PC-3 (cell line): ENCODE data around the gene MMP26. TPM values are rescaled to one million over a fixed set of nuclear protein-coding genes. Genes with fewer than 3 reads are reported as not detected.

Experiments
- ATAC-seq: fragments of 200-7000 bp; cut with Tn5 transposase; 2 replicates; pipeline ENCODE4 v1.9.1; 2020; ENCODE audit warnings: mild to moderate bottlenecking, moderate library complexity
- BruUV-seq: library from RNA; stranded (reverse); fragments of 400-500 nt; replicated peaks from 2 replicates; lab custom pipeline; 2021; lab: Mats Ljungman, UMichigan
- CTCF ChIA-PET: fragments of 300-600 bp; sonication (Branson Sonifier 250); formaldehyde crosslinking; loops from one replicate; lab custom pipeline; 2022; ENCODE audit warnings: antibody characterized with exemption; lab: Charles Lee
- POLR2A ChIA-PET: fragments of 300-600 bp; sonication (Branson Sonifier 250); formaldehyde crosslinking; loops from one replicate; lab custom pipeline; 2022; ENCODE audit warnings: antibody characterized with exemption; ENCODE audit not compliant: unreplicated experiment; lab: Charles Lee
- DNase-seq: peaks from one replicate; pipeline ENCODE4 v3.0.0-alpha.2; 2015
- H2AFZ ChIP-seq: fragments of 300-600 bp; sonication (generic); 2 replicates; pipeline ENCODE4 v1.6.0; 2016; ENCODE audit warnings: antibody characterized with exemption, low read length
- H3F3A ChIP-seq: fragments of 300-600 bp; sonication (generic); one replicate; pipeline ENCODE4 v1.6.0; 2017; ENCODE audit warnings: antibody characterized with exemption, low read length, control low read depth, mild to moderate bottlenecking; ENCODE audit not compliant: unreplicated experiment
- H3K27ac ChIP-seq: fragments of 300-600 bp; sonication (generic); 2 replicates; pipeline ENCODE4 v1.5.1; 2016; ENCODE audit warnings: mild to moderate bottlenecking, low read length
- H3K27me3 ChIP-seq: fragments of 300-600 bp; sonication (generic); 2 replicates; pipeline ENCODE4 v1.6.1; 2016; ENCODE audit warnings: low read length, mixed read lengths
- H3K36me3 ChIP-seq: fragments of 300-600 bp; sonication (generic); 2 replicates; pipeline ENCODE4 v1.6.1; 2016; ENCODE audit warnings: low read depth, mixed run types, low read length, mixed read lengths
- H3K4me1 ChIP-seq: fragments of 300-600 bp; sonication (generic); 2 replicates; pipeline ENCODE4 v1.5.1; 2016; ENCODE audit warnings: low read length; ENCODE audit not compliant: insufficient read depth
- H3K4me2 ChIP-seq: fragments of 300-600 bp; sonication (generic); 2 replicates; pipeline ENCODE4 v1.6.0; 2016; ENCODE audit warnings: low read length
- H3K4me3 ChIP-seq: fragments of 300-600 bp; sonication (generic); 2 replicates; pipeline ENCODE4 v1.5.1; 2016; ENCODE audit warnings: mild to moderate bottlenecking, low read length, mixed read lengths
- H3K79me2 ChIP-seq: fragments of 300-600 bp; sonication (generic); 2 replicates; pipeline ENCODE4 v1.6.1; 2017; ENCODE audit warnings: low read length, mixed read lengths
- H3K9ac ChIP-seq: fragments of 300-600 bp; sonication (generic); 2 replicates; pipeline ENCODE4 v1.6.0; 2016; ENCODE audit warnings: mild to moderate bottlenecking, low read length
- H3K9me2 ChIP-seq: fragments of 300-600 bp; sonication (generic); replicated peaks from 2 replicates; pipeline ENCODE4 v1.6.1; 2016; ENCODE audit warnings: mixed run types, low read length, mixed read lengths
- H3K9me3 ChIP-seq: fragments of 300-600 bp; sonication (generic); 2 replicates; pipeline ENCODE4 v1.6.1; 2016; ENCODE audit warnings: low read length, mixed read lengths
- H4K20me1 ChIP-seq: fragments of 300-600 bp; sonication (generic); 2 replicates; pipeline ENCODE4 v1.6.1; 2016; ENCODE audit warnings: low read length, mixed read lengths
- EZH2 ChIP-seq: fragments of 300-600 bp; sonication (generic); IDR thresholded peaks from one replicate; pipeline ENCODE4 v1.6.1; 2017; ENCODE audit warnings: antibody characterized with exemption, mild to moderate bottlenecking, low read length; ENCODE audit not compliant: unreplicated experiment
- EZH2phosphoT487 ChIP-seq: fragments of 300-600 bp; sonication (generic); IDR thresholded peaks from 2 replicates; pipeline ENCODE4 v1.6.1; 2018; ENCODE audit warnings: mild to moderate bottlenecking, antibody characterized with exemption, low read length, borderline replicate concordance
- intact Hi-C: fragments of 100-400 bp; cut with micrococcal nuclease; formaldehyde crosslinking; loops from 2 replicates; pipeline ENCODE4 v1.9.0; 2023
- total RNA-seq: library from RNA; depleted of rRNA; stranded (reverse); fragments of >200 nt; gene quantifications from 2 replicates; pipeline ENCODE4 v1.2.3, GENCODE V29; 2014
- TF ChIP-seq, protein P1 (sequence below): fragments of 300-600 bp; sonication (generic); conservative IDR thresholded peaks from 2 replicates; pipeline ENCODE4 v1.5.1; 2017; ENCODE audit warnings: antibody characterized with exemption, low read depth, mild to moderate bottlenecking, low read length

MMP26 gene
- total RNA-seq, 1 experiment from 2014 or later, result not detected

DNA sequence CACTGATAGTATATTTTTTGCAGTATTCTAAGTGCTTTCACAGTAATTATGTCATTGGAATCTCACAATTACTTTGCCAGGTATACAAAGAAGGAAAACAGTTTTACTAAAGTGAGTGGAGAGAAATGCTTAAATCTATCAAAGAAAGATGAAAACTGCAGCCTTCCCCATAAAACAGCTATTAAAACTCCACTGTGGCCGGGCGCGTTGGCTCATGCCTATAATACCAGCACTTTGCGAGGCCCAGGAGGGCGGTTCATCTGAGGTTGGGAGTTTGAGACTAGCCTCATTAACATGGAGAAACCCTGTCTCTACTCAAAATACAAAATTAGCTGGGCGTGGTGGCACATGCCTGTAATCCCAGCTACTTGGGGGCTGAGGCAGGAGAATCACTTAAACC, 41.7 kb upstream of the MMP26 start:
- Histone ChIP-seq H3K4me2 (no peak overlapping the region), H3K27me3 (peaks cover 12% of the 10 kb centered on the region), H3F3A (no peaks in the 10 kb centered on the region), H3K9me3 (no peaks in the 10 kb centered on the region), H3K36me3 (no peaks in the 10 kb centered on the region), H3K9me2 (no peaks in the 10 kb centered on the region), H3K4me1 (no peaks in the 10 kb centered on the region), H3K4me3 (no peak overlapping the region), H2AFZ (no peak overlapping the region), H3K79me2 (no peaks in the 10 kb centered on the region), H3K9ac (no peak overlapping the region), H3K27ac (no peak overlapping the region), H4K20me1 (no peaks in the 10 kb centered on the region)
- intact Hi-C loops, result no loop called here
- CTCF ChIA-PET, result no interaction called here
- no TSS peak for BruUV-seq
- no peak for DNase-seq
- POLR2A ChIA-PET, result no interaction called here
- ATAC-seq, result no peak
- TF ChIP-seq EZH2phosphoT487 (no peak), EZH2 (no peak)
- TF ChIP-seq, protein P1, sequence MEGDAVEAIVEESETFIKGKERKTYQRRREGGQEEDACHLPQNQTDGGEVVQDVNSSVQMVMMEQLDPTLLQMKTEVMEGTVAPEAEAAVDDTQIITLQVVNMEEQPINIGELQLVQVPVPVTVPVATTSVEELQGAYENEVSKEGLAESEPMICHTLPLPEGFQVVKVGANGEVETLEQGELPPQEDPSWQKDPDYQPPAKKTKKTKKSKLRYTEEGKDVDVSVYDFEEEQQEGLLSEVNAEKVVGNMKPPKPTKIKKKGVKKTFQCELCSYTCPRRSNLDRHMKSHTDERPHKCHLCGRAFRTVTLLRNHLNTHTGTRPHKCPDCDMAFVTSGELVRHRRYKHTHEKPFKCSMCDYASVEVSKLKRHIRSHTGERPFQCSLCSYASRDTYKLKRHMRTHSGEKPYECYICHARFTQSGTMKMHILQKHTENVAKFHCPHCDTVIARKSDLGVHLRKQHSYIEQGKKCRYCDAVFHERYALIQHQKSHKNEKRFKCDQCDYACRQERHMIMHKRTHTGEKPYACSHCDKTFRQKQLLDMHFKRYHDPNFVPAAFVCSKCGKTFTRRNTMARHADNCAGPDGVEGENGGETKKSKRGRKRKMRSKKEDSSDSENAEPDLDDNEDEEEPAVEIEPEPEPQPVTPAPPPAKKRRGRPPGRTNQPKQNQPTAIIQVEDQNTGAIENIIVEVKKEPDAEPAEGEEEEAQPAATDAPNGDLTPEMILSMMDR, result no peak

DNA sequence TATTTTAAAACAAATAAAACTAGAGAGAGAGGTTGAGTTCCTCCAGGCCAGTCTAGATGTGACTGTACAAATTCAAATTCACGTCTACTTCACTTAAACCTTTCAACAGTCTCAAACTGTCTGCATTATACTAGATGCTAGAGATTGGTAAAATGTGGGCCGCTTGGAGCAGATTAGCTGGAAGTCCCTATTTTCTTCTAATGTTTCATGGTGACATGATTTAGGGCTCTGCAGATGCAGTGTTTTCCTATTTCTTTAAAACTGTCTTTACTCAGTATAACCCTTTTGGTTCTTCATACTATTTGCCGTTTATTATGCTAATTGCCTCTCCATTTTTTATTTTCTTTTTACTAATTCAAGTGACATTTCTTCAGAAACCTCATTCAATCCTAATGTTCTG, 40.4 kb upstream of the MMP26 start:
- no peaks in the 10 kb centered on the region for H3K36me3 ChIP-seq
- H3K27ac ChIP-seq, result no peak overlapping the region
- ChIA-PET POLR2A (no interaction called here), CTCF (no interaction called here)
- no peaks in the 10 kb centered on the region for H3K4me1 ChIP-seq
- H3K9me3 ChIP-seq, result no peaks in the 10 kb centered on the region
- H4K20me1 ChIP-seq, result no peaks in the 10 kb centered on the region
- no peak overlapping the region for H2AFZ ChIP-seq
- DNase-seq (no peak), ATAC-seq (no peak)
- H3K27me3 ChIP-seq, result peaks cover 12% of the 10 kb centered on the region
- no peak overlapping the region for H3K4me3 ChIP-seq
- intact Hi-C loops, result no loop called here
- TF ChIP-seq EZH2phosphoT487 (no peak), EZH2 (no peak)
- H3K9me2 ChIP-seq, result no peaks in the 10 kb centered on the region
- no peak overlapping the region for H3K9ac ChIP-seq
- no TSS peak for BruUV-seq
- no peak overlapping the region for H3K4me2 ChIP-seq
- H3K79me2 ChIP-seq, result no peaks in the 10 kb centered on the region
- H3F3A ChIP-seq, result no peaks in the 10 kb centered on the region

DNA sequence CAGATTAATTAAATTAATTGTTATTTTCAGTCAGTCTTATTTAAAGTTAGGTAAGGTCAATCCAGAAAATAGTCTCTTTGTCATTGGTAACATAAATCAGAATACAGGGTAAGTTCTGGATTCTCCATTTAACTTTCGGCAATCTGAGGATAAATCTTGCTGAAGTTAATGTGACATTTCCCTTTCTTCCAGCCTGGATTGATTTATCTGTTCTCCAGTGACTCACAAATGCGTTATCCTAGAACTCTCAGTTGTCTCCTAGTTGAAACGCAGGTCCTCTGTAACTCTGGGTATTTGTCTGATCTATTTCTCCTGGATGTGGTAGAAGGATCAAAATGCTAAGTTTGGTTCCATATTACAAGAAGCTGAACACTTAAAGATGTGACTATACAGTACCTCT, 39.8 kb upstream of the MMP26 start:
- Histone ChIP-seq H3K27me3 (peaks cover 12% of the 10 kb centered on the region), H3K9me2 (no peaks in the 10 kb centered on the region), H3F3A (no peaks in the 10 kb centered on the region), H3K4me2 (no peak overlapping the region), H4K20me1 (no peaks in the 10 kb centered on the region), H3K27ac (no peak overlapping the region), H3K4me3 (no peak overlapping the region), H2AFZ (no peak overlapping the region), H3K36me3 (no peaks in the 10 kb centered on the region), H3K79me2 (no peaks in the 10 kb centered on the region), H3K9ac (no peak overlapping the region), H3K9me3 (no peaks in the 10 kb centered on the region), H3K4me1 (no peaks in the 10 kb centered on the region)
- BruUV-seq, result no TSS peak
- intact Hi-C loops, result no loop called here
- no peak for DNase-seq
- ChIA-PET POLR2A (no interaction called here), CTCF (no interaction called here)
- no peak for TF ChIP-seq EZH2phosphoT487
- TF ChIP-seq EZH2, result no peak
- TF ChIP-seq, protein P1, result no peak
- ATAC-seq, result no peak
